GM19372 (cell line): ENCODE data around the gene TDRD7.
A peak's percentile ranks its signal among the peaks of the same experiment; 100 is the strongest.

Source experiments
- ATAC-seq: cut with Tn5 transposase; IDR thresholded peaks from one replicate; pipeline ENCODE4 v1.9.1; 2021; ENCODE audit warnings: mild to moderate bottlenecking, low read depth, moderate library complexity; ENCODE audit not compliant: unreplicated experiment

The TDRD7 gene

GRCh38 chr9:97521576-97522333 is 109.9 kb downstream of the TDRD7 start:
- no peak for ATAC-seq

- no peak for ATAC-seq
Observed at GRCh38 chr9:97524424-97524823, 112.5 kb downstream of the TDRD7 start.

- ATAC-seq = no peak
Observed at GRCh38 chr9:97525451-97525850, 113.6 kb downstream of the TDRD7 start.

- ATAC-seq = no peak
Observed at GRCh38 chr9:97526895-97527575, 115.1 kb downstream of the TDRD7 start.

GRCh38 chr9:97527626-97528528 is 116.0 kb downstream of the TDRD7 start:
- ATAC-seq = no peak

- no peak for ATAC-seq
Observed at GRCh38 chr9:97528529-97529230, 116.8 kb downstream of the TDRD7 start.

GRCh38 chr9:97529363-97530076 is 117.6 kb downstream of the TDRD7 start:
- peak; percentile 56 for ATAC-seq

- no peak for ATAC-seq
Observed at GRCh38 chr9:97531888-97532376, 120.0 kb downstream of the TDRD7 start.

GRCh38 chr9:97534185-97534584 is 122.3 kb downstream of the TDRD7 start:
- no peak for ATAC-seq

GRCh38 chr9:97534961-97535594 is 123.2 kb downstream of the TDRD7 start:
- ATAC-seq = no peak

GRCh38 chr9:97535771-97536170 is 123.9 kb downstream of the TDRD7 start:
- no peak for ATAC-seq

GRCh38 chr9:97536480-97536879 is 124.6 kb downstream of the TDRD7 start:
- ATAC-seq = no peak

- no peak for ATAC-seq
Observed at GRCh38 chr9:97543561-97543960, 131.7 kb downstream of the TDRD7 start.

GRCh38 chr9:97545486-97545885 is 133.6 kb downstream of the TDRD7 start:
- ATAC-seq = no peak
